ENCODE data around the gene PLEKHM3.

PLEKHM3 gene

DNA sequence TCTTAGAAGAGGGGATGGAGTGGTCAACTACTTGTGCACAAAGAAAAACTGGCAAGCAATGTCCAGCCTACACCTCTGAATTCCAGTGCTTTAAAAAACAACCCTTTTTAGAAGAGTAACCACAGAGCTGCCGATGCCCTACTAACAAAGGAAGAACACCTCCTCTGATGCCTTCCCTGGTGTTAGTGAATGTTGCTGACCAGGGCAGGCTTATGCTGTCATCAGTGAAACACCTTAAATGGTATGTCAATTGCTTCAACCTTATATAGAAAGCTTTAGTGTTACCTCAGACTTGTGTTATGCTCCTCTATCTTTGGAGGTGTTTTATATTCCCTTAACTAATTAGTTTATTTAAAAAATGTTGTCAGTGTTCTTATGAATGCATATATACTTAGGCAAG, 175.9 kb downstream of the PLEKHM3 start:
- no peak for DNase-seq

DNA sequence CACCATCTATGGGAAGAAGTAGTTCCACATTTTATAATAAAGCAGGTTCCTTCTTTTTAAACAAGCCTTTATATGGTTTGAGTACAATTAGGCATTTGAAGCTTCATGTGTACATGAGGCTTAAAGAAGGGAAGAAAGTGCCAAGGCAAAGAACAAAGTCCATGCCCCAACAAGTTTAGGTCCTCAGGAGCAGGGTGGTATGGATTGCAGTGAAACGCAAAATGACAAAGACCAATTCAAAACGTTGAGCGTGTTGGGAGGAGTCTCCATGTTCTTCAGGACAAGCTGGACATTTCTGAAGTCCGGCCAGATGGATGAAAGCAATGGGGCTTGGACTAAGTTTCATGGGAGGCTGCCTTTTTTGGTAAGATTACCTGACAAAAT, 176.8 kb downstream of the PLEKHM3 start:
- DNase-seq, result peak in 2 of 4 experiments; percentile 17 to 37

DNA sequence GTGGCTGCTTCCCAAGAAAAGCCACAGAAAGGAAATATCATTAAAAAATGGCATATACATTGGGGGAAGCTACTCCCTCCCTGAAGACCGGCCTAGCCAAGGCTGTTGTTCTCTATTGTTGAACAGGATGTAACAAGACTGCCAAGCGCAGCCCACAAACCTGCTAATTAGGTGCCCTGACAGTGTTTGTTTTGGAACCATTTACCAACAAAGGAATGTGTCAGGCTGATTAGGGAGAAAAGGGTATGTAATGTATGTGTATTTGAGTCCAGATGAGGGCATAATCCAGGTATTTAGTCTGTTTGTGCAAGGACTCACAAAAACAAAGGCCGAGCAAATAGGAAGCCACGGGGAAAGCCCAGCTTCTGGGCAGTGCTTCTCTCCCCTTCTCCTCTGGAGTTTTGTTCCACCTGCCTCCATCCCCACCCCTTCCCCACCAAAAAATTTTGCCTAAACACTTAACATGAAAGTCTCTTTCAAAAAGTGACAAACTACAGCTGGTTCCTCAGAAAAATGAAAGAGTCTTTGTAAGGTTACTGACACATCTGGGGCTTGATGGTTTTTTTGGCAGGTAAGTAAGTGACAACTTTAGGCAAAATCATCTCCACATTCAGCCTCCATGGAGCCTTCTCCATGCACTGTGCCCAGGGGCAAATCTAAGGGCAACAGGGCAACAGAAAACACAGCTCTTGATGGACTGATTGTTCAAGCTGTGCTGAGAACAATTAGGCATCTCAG, 177.4 kb downstream of the PLEKHM3 start:
- peak; percentile 18 to 25 (median 20) for DNase-seq

DNA sequence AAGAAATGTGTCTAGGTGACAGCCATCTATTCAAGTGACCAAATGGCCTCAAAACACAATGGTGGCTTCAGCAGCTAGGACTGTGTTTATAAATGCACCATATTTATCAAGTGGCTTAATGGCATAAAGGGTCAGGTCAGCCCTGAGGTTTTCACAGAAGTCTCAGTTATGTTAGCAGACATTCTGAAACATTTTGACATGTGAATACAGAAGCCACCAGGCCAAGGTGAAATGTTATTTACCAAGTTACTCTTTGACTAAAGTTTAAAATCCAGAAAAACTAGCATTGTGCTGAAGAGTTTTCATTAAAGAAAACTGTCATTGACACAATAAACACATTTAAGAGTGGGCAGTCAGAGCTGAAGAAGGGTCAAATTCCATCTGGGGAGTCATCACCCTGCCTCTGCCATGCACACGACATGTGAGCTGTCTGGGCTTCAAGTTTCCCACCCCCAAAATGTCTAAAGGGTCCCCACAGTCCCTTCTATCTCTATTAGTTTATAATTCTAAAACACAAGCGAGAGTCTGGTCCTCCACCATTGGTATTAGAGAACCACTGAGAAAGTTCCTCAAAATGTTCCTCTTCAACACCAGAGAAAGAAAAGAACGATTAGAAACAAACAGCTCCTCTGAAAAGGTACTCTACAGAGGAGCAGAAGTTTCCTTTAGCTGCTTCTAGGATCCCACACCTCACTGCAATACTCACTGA, 178.1 kb downstream of the PLEKHM3 start:
- DNase-seq, result peak in 2 of 4 experiments; percentile 19 to 26

DNA sequence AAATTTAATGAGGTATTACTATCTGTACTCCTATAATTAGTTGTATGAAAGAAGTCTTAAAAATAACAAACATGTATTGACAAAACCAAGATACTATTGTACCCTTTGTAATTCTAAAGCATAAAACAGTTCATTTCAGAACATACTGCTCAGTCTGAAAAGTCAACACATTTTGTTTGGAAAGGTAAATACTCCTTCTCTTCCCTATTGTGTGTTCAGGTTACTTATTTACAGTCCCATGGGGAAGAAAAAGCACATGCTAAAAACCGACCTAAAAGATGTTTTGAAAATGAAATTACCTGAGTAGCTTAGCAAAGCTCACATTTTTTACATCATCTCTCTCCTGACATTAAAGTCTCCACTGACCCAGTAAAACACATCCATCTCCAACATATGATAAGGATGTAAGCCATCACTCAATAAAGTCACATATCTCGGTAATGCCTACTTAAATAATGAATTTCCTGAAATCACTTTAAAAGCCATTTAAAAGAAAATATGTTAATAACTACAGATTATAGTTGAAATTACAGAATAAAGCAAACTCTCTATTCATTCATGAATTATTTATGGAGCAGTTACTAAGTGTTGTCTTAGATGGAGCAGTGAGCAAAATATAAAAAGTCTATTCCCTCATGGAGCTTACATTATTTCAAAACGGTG, 180.0 kb downstream of the PLEKHM3 start:
- no peak for DNase-seq

DNA sequence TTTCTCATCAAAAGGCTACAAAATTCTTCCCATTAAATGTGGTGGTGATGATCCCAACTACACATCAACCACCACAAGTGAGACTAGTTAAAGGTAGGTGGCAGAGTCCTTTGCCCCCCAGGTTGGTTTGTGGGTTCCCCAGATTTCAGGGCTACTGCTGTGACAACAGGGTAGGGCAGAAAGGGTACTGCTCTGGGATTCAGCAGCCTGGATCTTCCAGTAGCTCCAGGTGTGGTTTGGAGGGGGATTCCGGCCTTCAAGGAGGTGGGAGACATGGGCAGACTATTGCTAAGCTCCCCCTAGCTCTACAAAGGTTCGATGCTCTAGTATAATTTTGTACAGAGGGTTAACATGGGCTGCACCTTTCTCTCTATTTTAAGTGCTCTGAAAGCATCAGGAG, 180.7 kb downstream of the PLEKHM3 start:
- DNase-seq, result no peak

DNA sequence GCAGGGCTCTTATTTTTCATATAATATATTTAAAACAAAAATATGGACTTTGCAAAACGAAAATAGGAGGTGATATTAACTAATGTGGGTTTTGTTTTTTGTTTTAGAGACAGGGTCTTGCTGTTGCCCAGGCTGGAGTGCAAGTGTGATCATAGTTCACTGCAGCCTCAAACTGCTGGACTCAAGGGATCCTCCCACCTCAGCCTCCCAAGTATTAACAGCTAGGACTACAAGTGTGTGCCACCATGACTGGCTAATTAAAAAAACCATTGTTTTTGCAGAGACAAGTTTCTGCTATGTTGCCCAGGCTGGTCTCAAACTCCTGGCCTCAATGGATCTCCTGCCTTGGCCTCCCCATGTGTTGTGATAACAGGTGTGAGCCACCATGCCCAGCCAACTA, 185.2 kb downstream of the PLEKHM3 start:
- DNase-seq, result no peak

DNA sequence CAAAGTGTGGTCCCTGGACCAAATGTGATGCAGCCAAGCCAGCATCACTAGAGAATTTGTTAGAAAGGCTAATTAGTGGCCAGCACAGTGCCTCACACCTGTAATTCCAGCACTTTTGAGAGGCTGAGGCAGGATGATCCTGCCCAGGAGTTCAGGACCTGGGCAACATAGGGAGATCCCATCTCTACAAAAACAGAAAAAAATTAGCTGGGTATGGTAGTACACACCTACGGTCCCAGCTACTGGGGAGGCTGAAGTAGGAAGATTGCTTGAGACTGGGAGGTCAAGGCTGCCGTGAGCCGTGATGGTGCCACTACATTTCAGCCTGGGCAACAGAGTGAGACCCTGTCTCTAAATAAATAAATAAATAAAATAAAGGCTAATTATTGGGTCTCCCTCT, 185.8 kb downstream of the PLEKHM3 start:
- no peak for DNase-seq

DNA sequence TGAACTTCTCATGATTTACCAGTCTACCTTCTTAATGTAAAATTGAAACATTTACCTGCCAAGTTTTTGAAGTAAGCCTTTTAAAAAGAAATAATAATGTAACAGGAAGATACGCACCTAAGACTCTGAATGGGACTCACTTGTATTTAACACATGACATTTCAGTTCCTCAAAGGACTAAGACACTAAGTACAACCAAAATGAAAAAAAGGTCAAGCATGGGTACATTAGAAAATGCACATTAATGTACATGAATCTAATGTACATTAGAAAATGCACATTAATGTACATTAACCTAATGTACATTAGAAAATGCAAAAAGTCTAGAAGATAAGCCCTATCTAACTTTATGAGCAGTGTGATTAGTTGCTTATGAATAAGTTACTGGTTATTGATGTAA, 186.3 kb downstream of the PLEKHM3 start:
- DNase-seq, result no peak

DNA sequence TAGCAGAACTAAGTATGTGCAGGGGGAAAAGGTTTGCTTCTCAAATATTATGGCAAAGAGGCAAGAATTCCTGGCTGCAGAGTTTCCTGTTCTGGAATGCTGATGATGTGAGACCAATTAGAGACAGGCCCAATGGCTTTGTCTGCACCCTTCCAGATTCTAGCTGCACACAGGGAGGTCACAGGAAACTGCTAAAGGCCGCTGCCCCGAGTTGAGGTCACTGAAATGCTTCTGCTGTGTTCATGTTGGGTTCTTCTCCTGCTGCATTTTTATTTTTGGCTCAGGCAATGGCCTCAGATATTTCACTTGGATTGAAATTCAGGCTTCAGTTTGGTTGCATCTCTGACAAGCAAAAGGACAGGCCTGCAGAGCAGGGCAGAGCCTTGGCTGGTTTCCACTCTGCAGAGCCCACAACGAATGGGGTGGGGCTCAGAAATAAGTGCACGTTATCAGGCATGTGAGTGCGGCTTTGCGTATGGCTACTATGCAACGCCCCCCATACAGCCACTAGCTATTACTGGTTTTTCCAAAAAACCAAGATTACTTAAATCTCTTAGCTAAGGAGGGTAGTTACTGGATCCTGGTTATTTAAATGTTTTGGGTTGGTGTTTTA, 188.7 kb downstream of the PLEKHM3 start:
- DNase-seq, result no peak

DNA sequence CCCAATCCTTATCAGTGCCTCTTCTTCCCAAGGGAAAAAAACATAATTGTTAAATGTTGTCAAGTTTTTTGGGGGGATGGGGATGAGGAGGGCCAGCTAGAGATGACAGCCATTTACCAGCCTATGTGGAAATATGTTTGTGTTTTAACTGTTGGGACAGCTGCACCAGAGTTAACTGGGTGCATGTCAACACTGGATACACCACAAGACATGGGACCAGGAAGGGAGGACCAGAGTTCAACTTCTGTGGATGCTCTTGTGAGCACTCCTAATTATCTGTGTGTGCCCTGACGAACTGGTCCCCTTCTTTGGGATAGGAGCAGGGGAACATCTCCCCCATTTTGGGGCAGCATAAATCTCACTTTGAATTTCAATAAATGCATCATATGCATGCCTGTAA, 189.5 kb downstream of the PLEKHM3 start:
- DNase-seq, result no peak

DNA sequence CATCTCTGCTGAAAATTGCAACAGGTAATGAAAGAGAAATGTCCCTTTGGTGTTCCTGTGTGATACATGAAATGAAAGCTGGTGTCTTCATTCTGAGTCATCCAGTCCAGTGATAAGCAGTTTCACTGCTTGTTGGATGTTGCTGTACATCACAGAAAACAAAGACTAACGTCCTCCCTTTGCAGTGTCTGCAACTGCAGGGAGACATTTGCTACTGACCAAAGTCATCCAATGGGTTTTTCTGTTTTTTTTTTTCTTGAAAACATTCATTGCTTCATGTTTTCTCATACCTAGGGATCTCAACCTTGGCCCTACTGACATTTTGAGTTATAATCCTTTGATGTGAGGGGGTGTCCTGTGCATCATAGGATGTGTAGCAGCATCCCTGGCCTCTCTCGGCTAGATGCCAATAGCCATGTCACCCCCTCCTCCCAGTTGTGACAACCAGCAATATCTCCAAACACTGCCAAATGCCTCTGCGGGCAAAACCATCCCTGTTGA, 192.0 kb downstream of the PLEKHM3 start:
- DNase-seq, result no peak

DNA sequence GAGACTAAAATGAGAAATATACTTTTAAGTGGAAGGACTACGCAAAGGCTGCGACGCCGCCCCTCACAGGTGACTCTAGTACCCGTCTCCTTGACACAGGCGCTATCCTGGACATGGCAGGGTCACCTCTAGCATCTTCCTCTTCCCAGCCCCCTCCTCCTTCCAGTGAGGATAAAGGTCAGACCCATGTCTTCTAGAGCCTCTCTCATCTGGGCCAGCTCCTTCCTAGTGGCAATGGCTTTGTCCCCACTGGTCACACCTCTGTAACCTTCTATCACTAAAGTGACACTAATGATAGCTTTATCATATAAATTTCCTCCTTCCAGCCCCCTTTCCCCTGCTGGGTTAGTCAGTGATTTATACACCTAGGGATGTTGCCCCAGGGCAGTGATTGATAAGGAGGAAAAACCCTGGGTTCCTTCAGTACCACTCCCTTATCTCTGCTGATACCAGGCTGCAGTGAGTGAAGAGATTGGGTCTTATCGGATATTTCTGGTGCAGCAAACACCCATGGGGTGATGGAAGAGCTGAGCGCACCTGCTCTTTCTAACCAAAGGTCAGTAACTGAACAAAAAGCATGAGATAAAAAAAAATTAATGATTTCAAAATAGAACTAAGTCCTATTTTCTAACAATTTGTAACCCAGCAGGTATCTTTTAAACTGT, 193.6 kb downstream of the PLEKHM3 start:
- DNase-seq, result no peak

DNA sequence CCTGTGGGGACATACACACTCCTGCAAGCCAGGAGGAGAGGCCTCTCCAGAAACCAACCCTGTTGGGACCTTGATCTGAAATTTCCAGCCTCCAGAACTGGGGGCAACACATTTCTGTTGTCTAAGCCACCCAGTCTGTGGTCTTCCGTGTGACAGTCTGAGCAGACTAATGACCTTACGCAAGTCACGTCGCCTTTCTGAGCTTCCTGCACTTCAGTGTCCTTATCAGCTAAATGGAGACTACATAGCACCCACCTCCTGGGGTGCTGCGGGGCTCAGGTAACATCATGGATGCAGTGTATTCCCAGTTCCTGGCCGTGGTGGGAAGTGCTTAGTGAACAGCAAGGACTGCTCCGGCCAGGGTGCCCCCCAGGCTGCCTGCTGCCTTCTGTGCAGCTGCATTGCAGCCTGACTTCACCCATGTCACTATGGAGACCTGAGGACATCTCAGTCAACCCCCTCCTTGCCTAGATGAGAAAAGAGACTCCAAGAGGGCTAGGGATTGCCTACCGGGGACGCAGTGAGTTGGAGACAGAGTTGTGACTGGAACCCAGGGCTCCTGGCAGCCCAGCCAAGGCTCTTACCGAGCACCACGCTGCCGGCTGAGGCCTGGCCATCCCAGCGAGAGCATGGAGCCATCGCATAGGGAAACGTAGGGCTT, 194.4 kb downstream of the PLEKHM3 start:
- no peak for DNase-seq

DNA sequence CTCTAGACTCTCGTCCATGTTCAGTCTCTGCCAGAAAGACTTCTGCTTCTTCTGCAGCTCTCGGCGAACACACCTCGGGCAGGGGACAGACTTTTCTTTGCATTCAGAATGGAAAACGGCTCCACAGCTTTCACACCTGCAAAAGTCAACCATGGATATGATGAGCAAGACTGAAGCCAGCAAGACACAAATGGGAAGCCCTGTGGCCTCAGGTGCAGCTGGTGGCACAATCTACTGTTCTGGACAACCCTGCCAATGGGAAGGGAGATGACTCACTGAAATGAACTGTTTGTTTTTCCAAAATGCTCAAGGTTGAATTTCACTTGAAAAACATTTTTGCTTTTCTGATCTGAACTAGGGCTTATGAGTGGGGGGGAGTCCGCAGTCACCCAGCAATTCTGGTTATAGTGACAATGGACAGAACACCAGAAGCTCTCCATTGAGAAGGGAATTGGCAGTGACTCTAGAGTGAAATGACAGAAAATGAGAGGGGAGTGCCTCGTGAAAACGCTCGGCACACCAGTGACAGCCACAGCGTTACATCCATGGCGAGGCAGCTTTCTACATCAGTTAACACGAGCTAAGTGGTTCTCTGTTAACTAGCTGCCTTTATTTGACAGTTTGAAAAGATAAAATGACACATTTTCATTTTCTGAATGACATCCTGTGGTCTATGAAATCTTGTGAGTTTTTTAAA, 196.8 kb downstream of the PLEKHM3 start:
- DNase-seq, result no peak

DNA sequence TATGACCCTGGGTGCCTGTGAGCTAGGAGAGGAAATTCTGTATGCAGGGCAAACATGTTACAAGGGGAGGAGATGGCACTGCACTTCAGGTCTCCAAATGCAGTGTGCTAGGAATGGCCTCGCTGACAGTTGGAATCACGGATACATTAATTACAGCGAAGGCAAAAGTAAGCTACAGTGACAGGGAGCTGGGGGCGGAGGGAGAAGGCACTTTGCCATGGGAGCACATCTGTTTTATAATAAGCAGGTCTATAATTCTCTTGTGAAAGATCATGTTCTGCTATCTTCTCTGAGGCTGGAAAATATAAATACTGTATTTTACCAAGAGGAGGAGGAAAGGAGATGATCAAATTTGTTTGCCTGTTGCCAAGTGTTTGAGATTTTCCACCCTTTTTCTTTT, 199.3 kb downstream of the PLEKHM3 start:
- no peak for DNase-seq

DNA sequence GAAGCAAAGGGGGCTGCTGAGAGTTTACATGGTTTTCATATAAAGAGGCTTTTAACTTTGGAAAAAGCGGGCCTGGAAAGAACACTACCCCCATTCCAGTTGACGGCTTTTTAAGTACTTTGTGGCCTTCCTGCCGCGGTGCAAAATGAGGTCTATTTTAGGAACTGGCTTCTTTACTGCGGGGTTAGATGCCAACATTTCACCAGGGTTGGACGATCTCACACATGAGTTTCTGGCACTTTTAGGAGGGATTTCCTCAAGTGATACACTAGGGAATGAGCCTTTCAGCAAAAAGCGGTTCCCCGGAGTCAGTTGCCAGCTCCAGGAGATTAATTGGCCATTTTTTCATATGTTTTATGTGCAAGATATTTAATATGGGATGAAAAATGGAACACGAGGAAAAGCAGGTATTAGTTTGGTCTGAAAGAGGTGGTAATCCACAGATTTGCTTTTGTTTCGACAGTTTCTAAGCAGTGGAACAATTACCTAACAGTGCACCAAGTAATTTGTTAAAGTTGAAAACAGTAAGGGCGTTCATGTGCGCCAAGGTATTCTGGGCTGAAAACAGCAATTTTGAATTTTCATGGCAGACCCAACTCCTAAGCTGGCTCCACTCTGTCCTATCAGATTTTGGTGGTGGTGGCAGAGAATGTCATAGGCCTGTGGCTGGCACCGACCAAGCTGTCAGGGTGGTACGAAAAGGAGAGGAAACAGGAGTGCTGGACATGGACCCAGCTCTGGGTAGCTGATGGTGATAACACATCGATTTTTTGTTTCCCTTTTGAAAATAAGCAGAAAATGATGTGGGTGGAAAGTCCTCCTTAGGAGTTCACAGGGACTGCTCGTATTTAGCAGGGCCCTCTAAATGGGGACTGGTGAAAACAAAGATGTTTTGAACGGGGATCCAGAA, 200.0 kb downstream of the PLEKHM3 start:
- DNase-seq, result no peak

DNA sequence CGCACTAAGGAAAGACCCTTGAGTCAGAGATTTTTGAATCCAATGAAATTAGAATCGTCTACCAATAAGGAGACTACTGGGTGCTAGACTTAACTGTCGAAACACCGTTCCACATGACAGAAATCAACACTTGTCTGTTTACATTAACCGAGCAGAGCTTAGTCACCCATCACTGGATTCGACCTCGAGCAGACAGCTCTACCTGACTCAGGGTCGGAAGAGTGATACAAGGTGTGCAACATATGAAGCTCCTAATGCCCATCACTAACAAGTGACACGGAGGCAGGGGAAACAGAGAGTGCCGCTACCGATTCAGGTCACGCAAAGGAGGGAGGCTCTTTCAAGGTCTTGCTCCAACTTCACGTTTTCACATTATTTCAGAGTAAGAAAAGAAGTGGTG, 201.5 kb downstream of the PLEKHM3 start:
- DNase-seq, result no peak

DNA sequence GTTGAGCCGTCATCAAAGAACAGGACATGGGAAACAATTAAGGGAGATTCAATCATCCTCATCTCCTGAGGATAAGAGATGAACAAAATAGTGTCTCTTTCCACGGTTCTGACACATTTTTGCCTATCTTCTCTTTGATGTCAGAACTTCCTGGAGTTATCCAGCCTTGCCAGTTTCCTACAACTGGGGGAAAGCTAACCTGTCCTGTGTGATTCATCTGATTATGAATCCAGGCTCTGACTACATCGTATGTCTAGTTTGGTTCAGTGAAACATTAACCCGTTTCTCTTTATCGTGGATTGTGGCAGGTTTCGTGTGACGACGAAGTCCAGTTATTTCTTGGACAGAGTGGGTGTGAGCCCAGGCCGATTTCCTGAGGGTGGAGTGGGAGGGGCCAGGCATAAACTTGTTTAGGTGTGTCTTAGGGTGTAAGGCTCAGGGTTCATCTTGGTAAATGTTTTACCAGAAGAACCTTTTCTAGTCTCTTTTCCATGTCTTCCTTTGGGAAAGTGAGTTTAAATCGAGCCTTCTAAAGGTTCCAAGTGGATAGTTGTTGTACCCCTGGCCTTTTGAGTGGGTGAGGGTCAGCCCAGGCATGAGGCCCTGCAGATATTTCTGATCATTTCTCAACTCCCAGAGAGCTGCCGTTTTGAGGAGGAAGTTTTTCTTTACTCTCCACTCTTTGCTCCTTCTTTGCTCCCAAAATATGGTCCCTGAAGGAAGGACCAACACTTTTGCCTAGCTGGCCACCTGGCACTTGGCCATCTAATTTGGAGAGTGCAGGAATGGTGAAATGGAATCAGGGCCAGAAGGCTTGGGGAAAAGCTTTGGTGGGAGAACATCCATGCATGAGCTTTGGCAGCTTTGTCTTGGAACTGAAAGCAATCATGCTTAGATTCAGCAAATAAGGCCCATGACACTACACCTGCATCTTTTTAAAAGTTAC, 205.2 kb downstream of the PLEKHM3 start:
- DNase-seq, result no peak
